OCI-LY7 (cell line): ENCODE data around the gene PRR5L. TPM values are rescaled to one million over a fixed set of nuclear protein-coding genes. Genes with fewer than 3 reads are reported as not detected.

Source experiments
- BruUV-seq: library from RNA; stranded (reverse); fragments of 400-500 nt; replicated peaks from 2 replicates; lab custom pipeline; 2021; lab: Mats Ljungman, UMichigan
- CTCF ChIA-PET: fragments of 300-600 bp; sonication (Branson Sonifier 250); formaldehyde crosslinking; loops from one replicate; lab custom pipeline; 2022; ENCODE audit warnings: antibody characterized with exemption; ENCODE audit not compliant: unreplicated experiment; lab: Charles Lee
- POLR2A ChIA-PET: fragments of 300-600 bp; sonication (Branson Sonifier 250); formaldehyde crosslinking; loops from one replicate; lab custom pipeline; 2022; ENCODE audit warnings: antibody characterized with exemption; lab: Charles Lee
- DNase-seq: peaks from one replicate; pipeline ENCODE4 v3.0.0-alpha.2; 2015; ENCODE audit warnings: low spot score
- H2AFZ ChIP-seq: fragments of 200-600 bp; sonication (generic), shearing (Covaris generic); 2 replicates; pipeline ENCODE4 v1.6.1; 2014; ENCODE audit warnings: mild to moderate bottlenecking, antibody characterized with exemption, low read length, moderate library complexity
- H3K27ac ChIP-seq: fragments of 200-600 bp; sonication (generic); 2 replicates; pipeline ENCODE4 v1.5.1; 2014; ENCODE audit warnings: mixed run types, low read depth, mild to moderate bottlenecking, moderate library complexity, low read length, inconsistent platforms; ENCODE audit not compliant: poor library complexity, severe bottlenecking
- H3K36me3 ChIP-seq: fragments of 200-600 bp; sonication (generic); 2 replicates; pipeline ENCODE4 v1.6.1; 2014; ENCODE audit warnings: mild to moderate bottlenecking, antibody characterized with exemption, low read length, moderate library complexity, mixed read lengths; ENCODE audit not compliant: insufficient read depth
- H3K4me1 ChIP-seq: fragments of 200-600 bp; sonication (generic); 2 replicates; pipeline ENCODE4 v1.5.1; 2014; ENCODE audit warnings: mild to moderate bottlenecking, low read length; ENCODE audit not compliant: insufficient read depth, poor library complexity, severe bottlenecking
- H3K4me2 ChIP-seq: fragments of 200-600 bp; sonication (generic); 2 replicates; pipeline ENCODE4 v1.6.1; 2014; ENCODE audit warnings: mild to moderate bottlenecking, low read length
- H3K4me3 ChIP-seq: fragments of 200-600 bp; sonication (generic); 2 replicates; pipeline ENCODE4 v1.5.1; 2014; ENCODE audit warnings: mild to moderate bottlenecking, low read depth, low read length; ENCODE audit not compliant: poor library complexity, severe bottlenecking
- H3K79me2 ChIP-seq: fragments of 200-600 bp; sonication (generic); 2 replicates; pipeline ENCODE4 v1.6.1; 2016; ENCODE audit warnings: low read depth, mild to moderate bottlenecking, low read length, moderate library complexity, mixed read lengths; ENCODE audit not compliant: insufficient read depth
- H3K9me2 ChIP-seq: fragments of 200-600 bp; sonication (generic); 2 replicates; pipeline ENCODE4 v1.6.1; 2016; ENCODE audit warnings: mild to moderate bottlenecking, low read length, mixed read lengths; ENCODE audit not compliant: insufficient read depth
- H3K9me3 ChIP-seq: fragments of 200-600 bp; sonication (generic); 2 replicates; pipeline ENCODE4 v1.6.1; 2014; ENCODE audit warnings: mild to moderate bottlenecking, mixed run types, low read length, mixed read lengths
- H4K20me1 ChIP-seq: fragments of 200-600 bp; sonication (generic); 2 replicates; pipeline ENCODE4 v1.6.1; 2014; ENCODE audit warnings: mild to moderate bottlenecking, antibody characterized with exemption, low read length, moderate library complexity, mixed read lengths; ENCODE audit not compliant: insufficient read depth
- CTCF ChIP-seq: fragments of 200-600 bp; sonication (generic); conservative IDR thresholded peaks from 2 replicates; pipeline ENCODE4 v1.5.1; 2014; ENCODE audit warnings: mild to moderate bottlenecking, antibody characterized with exemption, low read length, moderate library complexity, mixed read lengths
- EZH2phosphoT487 ChIP-seq: fragments of 200-600 bp; sonication (generic); IDR thresholded peaks from 2 replicates; pipeline ENCODE4 v1.6.1; 2018; ENCODE audit warnings: low read depth, borderline replicate concordance, mild to moderate bottlenecking, mixed run types, antibody characterized with exemption, low read length, moderate library complexity, mixed read lengths
- intact Hi-C: fragments of 100-400 bp; cut with micrococcal nuclease; formaldehyde crosslinking; loops from one replicate; pipeline ENCODE4 v1.10.0; 2022; ENCODE audit not compliant: unreplicated experiment
- total RNA-seq, 2 experiments: library from RNA; depleted of rRNA in 1 of 2; stranded (reverse); fragments of >200 nt in 1 of 2; shearing (Covaris generic) in 1 of 2; gene quantifications; 2 replicates each; pipeline ENCODE4 v1.2.3, GENCODE V29; 2014 to 2022

Gene PRR5L
- total RNA-seq, 2 experiments from 2014 or later = not detected

- Histone ChIP-seq H3K4me3 (no peak overlapping the region), H3K4me2 (no peak overlapping the region), H4K20me1 (no peaks in the 10 kb centered on the region), H3K27ac (no peak overlapping the region), H3K9me3 (no peaks in the 10 kb centered on the region), H2AFZ (no peak overlapping the region), H3K79me2 (no peaks in the 10 kb centered on the region), H3K36me3 (no peaks in the 10 kb centered on the region; the same call in 1 of the 2 replicates), H3K9me2 (no peaks in the 10 kb centered on the region), H3K4me1 (no peaks in the 10 kb centered on the region)
- TF ChIP-seq EZH2phosphoT487 = no peak
- TF ChIP-seq CTCF = no peak
- POLR2A ChIA-PET = interaction anchor here (0.6 to 1.0 kb wide), 3 partner anchors 8 to 765 kb away, joined by 3 to 6 read pairs (median 3); partner anchors contain the start of gene PRR5L
- intact Hi-C loops = no loop called here
- CTCF ChIA-PET = interaction anchor here (1.0 kb wide), 1 partner anchor 25 kb away, joined by 3 read pairs; no protein-coding TSS in a partner anchor
- DNase-seq = no peak
- no TSS peak for BruUV-seq
Measured at GRCh38 chr11:36273110-36273509, 23.0 kb upstream of the PRR5L start.

GRCh38 chr11:36274414-36274813 lies 21.7 kb upstream of the PRR5L start:
- Histone ChIP-seq H3K4me3 (no peak overlapping the region), H4K20me1 (no peaks in the 10 kb centered on the region), H3K4me1 (no peaks in the 10 kb centered on the region), H2AFZ (no peak overlapping the region), H3K36me3 (peaks cover 10% of the 10 kb centered on the region; the same call in 1 of the 2 replicates), H3K9me3 (no peaks in the 10 kb centered on the region), H3K27ac (no peak overlapping the region), H3K4me2 (no peak overlapping the region), H3K79me2 (no peaks in the 10 kb centered on the region), H3K9me2 (no peaks in the 10 kb centered on the region)
- ChIA-PET POLR2A (no interaction called here), CTCF (no interaction called here)
- TF ChIP-seq CTCF (no peak), EZH2phosphoT487 (no peak)
- no peak for DNase-seq
- BruUV-seq = no TSS peak
- intact Hi-C loops = no loop called here

GRCh38 chr11:36278531-36279282 lies 17.4 kb upstream of the PRR5L start:
- H3K4me2 ChIP-seq = no peak overlapping the region
- CTCF ChIA-PET = no interaction called here
- POLR2A ChIA-PET = interaction anchor here (0.8 kb wide), 1 partner anchor 10 kb away, joined by 4 read pairs; no protein-coding TSS in a partner anchor
- H3K27ac ChIP-seq = no peak overlapping the region
- intact Hi-C loops = no loop called here
- H4K20me1 ChIP-seq = no peaks in the 10 kb centered on the region
- no peaks in the 10 kb centered on the region for H3K79me2 ChIP-seq
- no peak overlapping the region for H3K4me3 ChIP-seq
- TF ChIP-seq CTCF = no peak
- H3K4me1 ChIP-seq = no peaks in the 10 kb centered on the region
- H3K9me3 ChIP-seq = peaks cover 5% of the 10 kb centered on the region; the same call in 1 of the 2 replicates
- no peaks in the 10 kb centered on the region for H3K9me2 ChIP-seq
- DNase-seq = no peak
- no peak overlapping the region for H2AFZ ChIP-seq
- BruUV-seq = no TSS peak
- H3K36me3 ChIP-seq = peaks cover 10% of the 10 kb centered on the region; the same call in 1 of the 2 replicates
